ENCODE results near the gene FGF16. TPM values are rescaled to one million over a fixed set of nuclear protein-coding genes. Genes with fewer than 3 reads are reported as not detected.
A peak's percentile ranks its signal among the peaks of the same experiment; 100 is the strongest.

Gene FGF16
- total RNA-seq (2021; fragmentation: NEBNext Ultra II Directional; extraction: Animal tissue kit (Norgen Biotek cat#: 25700)): 1.4 TPM in 2 replicates
- 0.50 and 0.61 TPM in 2 replicates for polyA plus RNA-seq (2011; rRNA removed)
- 0.58 TPM for polyA plus RNA-seq (2011; cell fraction: cytosol; rRNA removed)
- polyA plus RNA-seq (2011; cell fraction: nucleus; rRNA removed): 1.1 TPM
- 0.51 to 0.98 TPM (median 0.72 TPM) in 4 replicates for polyA plus RNA-seq (2012, experiment 1 of 2)
- 0.29 TPM for polyA plus RNA-seq (2012, experiment 2 of 2)
- 1.5 TPM for polyA plus RNA-seq (2013, experiment 1 of 2)
- polyA plus RNA-seq (2013, experiment 2 of 2): 1.6 TPM
- 0.35 and 0.39 TPM in 2 replicates for polyA minus RNA-seq (2011; rRNA and poly(A)+ RNA removed)
- not detected for polyA minus RNA-seq (2011; cell fraction: cytosol; rRNA and poly(A)+ RNA removed)
- polyA minus RNA-seq (2011; cell fraction: nucleus; rRNA and poly(A)+ RNA removed): 1.2 TPM
- long read RNA-seq, experiment 1, partial matches to known transcripts: 0 of 2 reads
- long read RNA-seq, experiment 1, other reads (novel, unspliced or antisense): 0 of 2 reads
- long read RNA-seq, experiment 2: 0 reads

DNA sequence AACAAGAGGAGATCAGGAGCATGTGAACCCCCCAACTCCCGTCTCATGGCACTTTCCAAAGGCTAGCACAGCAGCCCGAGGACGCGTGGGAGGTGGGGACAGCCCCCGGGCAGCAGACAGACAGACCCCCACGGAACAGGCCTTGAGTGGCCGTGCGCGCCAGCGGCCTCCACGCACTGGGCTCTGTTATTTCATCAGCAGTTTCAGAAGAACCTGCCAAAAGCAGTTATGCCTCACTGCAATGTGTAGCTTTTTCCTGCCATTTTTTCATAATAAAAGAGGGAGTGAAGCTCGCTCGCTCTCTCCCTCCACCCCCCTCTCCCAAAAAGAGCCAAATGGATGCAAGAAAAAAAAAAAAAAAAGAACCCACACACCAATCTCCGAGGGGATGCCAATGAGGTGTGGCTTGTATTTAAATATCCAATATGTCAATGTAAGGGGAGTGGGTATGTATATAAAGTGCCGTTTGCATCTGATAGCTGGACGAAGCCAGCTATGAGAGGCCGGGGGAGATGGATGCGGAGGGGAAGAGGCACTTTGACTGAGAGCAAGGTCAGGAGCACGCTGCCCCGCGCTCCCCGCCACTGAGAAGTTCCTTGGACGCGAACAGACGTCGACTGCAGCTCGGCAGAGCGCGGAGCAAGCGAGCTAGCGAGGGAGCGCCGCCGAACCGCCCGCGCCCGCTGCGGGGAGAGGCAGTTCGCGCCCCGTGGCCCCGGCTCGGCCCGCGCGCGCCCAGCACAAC, at the start of gene FGF16:
Gene FGF16 (plus strand): TSS at position 482 of the 745 bp plus-strand sequence. CDS start 286 bp downstream, outside the sequence.
- Histone ChIP-seq H4K91ac (replicated peaks; ENCODE audit: insufficient read length, low read length) (no peak within 1 kb of the TSS), H4K20me1 (replicated peaks in 1 of 2; ENCODE audit: control insufficient read depth in 1 of 2, insufficient read depth in 2 of 2, low read length in 2 of 2) (no peaks in the 10 kb centered on the region), H3K27me3 (replicated peaks in 1 of 4; ENCODE audit: control insufficient read depth in 3 of 4, extremely low read depth in 1 of 4, insufficient read depth in 3 of 4, low read length in 3 of 4) (peaks cover 3 to 25% (median 12%) of the 10 kb centered on the region in 4 experiments; a peak in 6 of 7 replicates), H2BK15ac (ENCODE audit: low read length) (no peak within 1 kb of the TSS), H2BK20ac (ENCODE audit: low read length) (no peak within 1 kb of the TSS), H3K9me3 (ENCODE audit: insufficient read depth in 2 of 2, low read depth in 1 of 2, low read length in 1 of 2) (no peaks in the 10 kb centered on the region), H3K23ac (ENCODE audit: insufficient read length) (no peak within 1 kb of the TSS), H3K79me2 (ENCODE audit: control insufficient read depth in 1 of 2, insufficient read depth in 2 of 2, low read length in 2 of 2) (no peaks in the 10 kb centered on the region), H3K36me3 (ENCODE audit: control insufficient read depth in 2 of 4, insufficient read depth in 4 of 4, low read length in 3 of 4) (no peaks in the 10 kb centered on the region), H3K14ac (ENCODE audit: insufficient read length) (no peak within 1 kb of the TSS), H4K5ac (ENCODE audit: insufficient read length, low read depth, low read length) (no peak within 1 kb of the TSS), H3K79me1 (ENCODE audit: low read depth, low read length) (no peaks in the 10 kb centered on the region), H3K23me2 (ENCODE audit: low read depth, low read length) (peaks cover 11% of the 10 kb centered on the region; the same call in 1 of the 2 replicates), H3K27ac (ENCODE audit: low read depth, low read length) (no peak within 1 kb of the TSS), H2AFZ (ENCODE audit: low read length) (peak within 1 kb of the TSS; percentile 76), H3K18ac (ENCODE audit: extremely low read depth, low read length) (peak within 1 kb of the TSS; percentile 71), H3K4ac (replicated peaks; ENCODE audit: insufficient read length, low read depth, low read length) (no peak within 1 kb of the TSS), H3K4me2 (ENCODE audit: insufficient read depth in 1 of 2, low read depth in 2 of 2, low read length in 2 of 2) (peak within 1 kb of the TSS; percentile 88 to 90), H2AK5ac (ENCODE audit: low read depth, low read length) (no peak within 1 kb of the TSS), H3K9ac (replicated peaks in 1 of 4; ENCODE audit: extremely low read depth in 1 of 4, low read depth in 3 of 4, low read length in 3 of 4) (peak within 1 kb of the TSS; percentile 25 to 58 (median 47); a peak in 6 of 7 replicates), H4K8ac (ENCODE audit: extremely low read depth, insufficient read depth, low read length) (peak within 1 kb of the TSS; percentile 65), H2BK5ac (ENCODE audit: low read depth, low read length) (no peak within 1 kb of the TSS), H3K4me1 (replicated peaks in 1 of 4; ENCODE audit: control insufficient read depth in 3 of 4, insufficient read depth in 4 of 4, low read length in 3 of 4) (peaks cover 0 to 7% (median under 1%) of the 10 kb centered on the region in 4 experiments; a peak in 2 of 7 replicates), H3K56ac (replicated peaks; ENCODE audit: insufficient read length, low read depth, low read length) (no peak within 1 kb of the TSS), H2BK12ac (ENCODE audit: low read depth, low read length) (0 out of 2 replicates have a peak within 1 kb of the TSS, but pooled peaks have one; percentile 2), H3K4me3 (ENCODE audit: extremely low read depth in 1 of 4, insufficient read depth in 2 of 4, low read depth in 3 of 4, low read length in 4 of 4) (peak within 1 kb of the TSS; percentile 47 to 80 (median 59)), H2BK120ac (replicated peaks; ENCODE audit: low read depth, low read length) (no peak within 1 kb of the TSS)
- POLR2A ChIA-PET (ENCODE audit: partially characterized antibody): interaction anchor here (1.1 to 1.4 kb wide), 3 partner anchors 16 to 55 kb away, joined by 3 to 4 read pairs (median 4); no protein-coding TSS in a partner anchor
- 1% methylated on average over 19 of the region's 48 CpGs; no CpG with 5 or more reads in 1 of the 2 experiments for whole genome bisulfite sequencing, 2 experiments (ENCODE audit: extremely low coverage in 1 of 2, insufficient coverage in 1 of 2, insufficient read length in 1 of 2, insufficient replicate concordance in 2 of 2, low coverage in 1 of 2, low lambda C conversion rate in 2 of 2, missing lambda C conversion rate in 1 of 2)
- no peak for DNase-seq (ENCODE audit: low read depth in 1 of 2, low spot score in 2 of 2)
- CTCF ChIA-PET (ENCODE audit: partially characterized antibody): interaction anchor here (0.5 to 1.7 kb wide), 6 partner anchors 10 to 891 kb away, joined by 3 to 4 read pairs (median 3); partner anchors contain the start of gene COX7B
- FAIRE-seq: no peak
- TF ChIP-seq RBBP5 (IDR thresholded peaks at IDR 0.05; ENCODE audit: borderline replicate concordance, low read depth, low read length) (no peak), TBP (IDR thresholded peaks at IDR 0.05; ENCODE audit: low read depth, low read length) (0 out of 2 replicates have a peak, but pooled peaks have one; percentile 16), SIN3A (conservative IDR thresholded peaks at IDR 0.05 in 1 of 2, IDR thresholded peaks at IDR 0.05 in 1 of 2; ENCODE audit: low read depth in 1 of 2, low read length in 2 of 2) (no peak), SIRT6 (IDR thresholded peaks at IDR 0.05; ENCODE audit: low read length) (no peak), EZH2 (IDR thresholded peaks at IDR 0.05; ENCODE audit: low read depth, low read length, severe bottlenecking) (peak; percentile 17), BACH1 (IDR thresholded peaks at IDR 0.05; ENCODE audit: low read length) (no peak)
- TF ChIP-seq, protein P1, sequence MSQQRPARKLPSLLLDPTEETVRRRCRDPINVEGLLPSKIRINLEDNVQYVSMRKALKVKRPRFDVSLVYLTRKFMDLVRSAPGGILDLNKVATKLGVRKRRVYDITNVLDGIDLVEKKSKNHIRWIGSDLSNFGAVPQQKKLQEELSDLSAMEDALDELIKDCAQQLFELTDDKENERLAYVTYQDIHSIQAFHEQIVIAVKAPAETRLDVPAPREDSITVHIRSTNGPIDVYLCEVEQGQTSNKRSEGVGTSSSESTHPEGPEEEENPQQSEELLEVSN (IDR thresholded peaks at IDR 0.05): peak; percentile 64
- TF ChIP-seq, protein P2, sequence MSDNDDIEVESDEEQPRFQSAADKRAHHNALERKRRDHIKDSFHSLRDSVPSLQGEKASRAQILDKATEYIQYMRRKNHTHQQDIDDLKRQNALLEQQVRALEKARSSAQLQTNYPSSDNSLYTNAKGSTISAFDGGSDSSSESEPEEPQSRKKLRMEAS (IDR thresholded peaks at IDR 0.05): peak; percentile 65
